Mucosa of descending colon (tissue), 3 donors: Measurements from ENCODE around the gene NPBWR2. TPM values are rescaled to one million over a fixed set of nuclear protein-coding genes. Genes with fewer than 3 reads are reported as not detected.

Experiments used
- ATAC-seq: fragments of 200-7000 bp; cut with Tn5 transposase; one replicate; pipeline ENCODE4 v1.9.1; 2020; ENCODE audit warnings: mild to moderate bottlenecking, moderate library complexity
- DNase-seq, 3 donors: peaks; one replicate each; pipeline ENCODE4 v3.0.0-alpha.2; 2020
- H3K36me3 ChIP-seq: fragments of 200-600 bp; one replicate; pipeline ENCODE4 v1.8.0; 2021; ENCODE audit warnings: low read depth, mild to moderate bottlenecking
- H3K4me1 ChIP-seq: fragments of 200-600 bp; one replicate; pipeline ENCODE4 v1.8.0; 2021; ENCODE audit warnings: low read depth, mild to moderate bottlenecking
- H3K4me3 ChIP-seq: fragments of 200-600 bp; one replicate; pipeline ENCODE4 v1.8.0; 2021; ENCODE audit warnings: mild to moderate bottlenecking
- H3K9me3 ChIP-seq: fragments of 200-600 bp; one replicate; pipeline ENCODE4 v1.8.0; 2021; ENCODE audit warnings: mild to moderate bottlenecking
- intact Hi-C, 2 donors: fragments of 100-400 bp; cut with DNase I in 1 of 2; cut with micrococcal nuclease in 1 of 2; formaldehyde crosslinking; loops; one replicate each; pipeline versions ENCODE4 v1.11.0 to v1.11.1; 2022; cut with DNase I, micrococcal nuclease
- total RNA-seq, 3 donors: library from RNA; stranded (reverse); fragmentation: NEBNext Ultra II Directional in 2 of 3; extraction: Animal tissue kit (Norgen Biotek cat#: 25700) in 2 of 3; gene quantifications; one replicate each; pipeline versions ENCODE4 v1.2.1 to v1.2.4, GENCODE V29; 2021 to 2023
- TF ChIP-seq, protein P1 (sequence below): fragments of 200-600 bp; IDR thresholded peaks from one replicate; pipeline ENCODE4 v1.8.0; 2022; ENCODE audit warnings: antibody characterized with exemption, mild to moderate bottlenecking
- donor health status: DM: no; HTN: no; CAD: no; lungs with moderate emphysema.
- donor health status: DM: no; HTN: no; CAD: no.
- donor health status: DM: no; HTN: yes; CAD: no.

NPBWR2 gene
- total RNA-seq, 3 donors from 2014 or later: not detected

DNA sequence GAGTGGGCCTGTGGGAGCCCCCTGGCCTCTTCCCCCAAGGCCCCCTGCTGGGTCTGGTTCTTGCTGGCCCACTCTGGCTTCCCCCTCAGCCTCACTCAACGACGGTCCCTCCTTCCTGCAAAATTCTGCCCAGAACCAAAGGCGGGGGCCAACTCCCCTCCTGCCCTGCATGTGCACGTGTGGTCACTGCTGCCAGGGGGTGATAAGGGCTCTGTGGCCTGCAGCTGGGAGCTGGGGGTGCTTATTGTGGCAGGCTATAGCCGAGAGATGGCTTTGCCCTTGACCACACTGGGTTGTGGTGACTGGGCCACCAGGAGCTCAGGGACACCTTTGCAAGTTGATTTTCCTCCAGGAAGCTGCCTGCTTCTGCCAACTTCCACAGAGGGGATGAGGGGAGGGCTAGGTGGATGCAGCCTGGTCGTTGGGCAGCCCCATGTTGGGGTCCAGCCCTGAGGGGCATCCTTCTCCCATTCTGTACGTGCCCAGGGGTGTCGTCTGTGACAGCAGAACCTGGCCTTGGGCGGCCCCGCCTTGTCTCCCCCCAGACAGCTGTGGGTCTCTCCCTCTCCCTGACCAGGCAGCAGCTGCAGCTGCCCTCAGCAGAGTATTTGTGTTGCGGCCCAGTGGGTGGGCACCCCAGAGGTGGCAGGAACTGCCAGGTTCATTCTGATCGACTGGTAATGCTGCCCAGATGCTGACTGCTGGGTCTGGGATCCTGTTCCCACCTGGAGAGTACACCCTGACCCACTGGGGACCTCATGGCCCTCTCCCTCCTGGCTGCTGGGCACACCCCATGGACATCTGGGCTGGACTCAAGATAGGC, 38.8 kb downstream of the NPBWR2 start:
- no peaks in the 10 kb centered on the region for H3K4me1 ChIP-seq
- intact Hi-C loops: no loop called here

DNA sequence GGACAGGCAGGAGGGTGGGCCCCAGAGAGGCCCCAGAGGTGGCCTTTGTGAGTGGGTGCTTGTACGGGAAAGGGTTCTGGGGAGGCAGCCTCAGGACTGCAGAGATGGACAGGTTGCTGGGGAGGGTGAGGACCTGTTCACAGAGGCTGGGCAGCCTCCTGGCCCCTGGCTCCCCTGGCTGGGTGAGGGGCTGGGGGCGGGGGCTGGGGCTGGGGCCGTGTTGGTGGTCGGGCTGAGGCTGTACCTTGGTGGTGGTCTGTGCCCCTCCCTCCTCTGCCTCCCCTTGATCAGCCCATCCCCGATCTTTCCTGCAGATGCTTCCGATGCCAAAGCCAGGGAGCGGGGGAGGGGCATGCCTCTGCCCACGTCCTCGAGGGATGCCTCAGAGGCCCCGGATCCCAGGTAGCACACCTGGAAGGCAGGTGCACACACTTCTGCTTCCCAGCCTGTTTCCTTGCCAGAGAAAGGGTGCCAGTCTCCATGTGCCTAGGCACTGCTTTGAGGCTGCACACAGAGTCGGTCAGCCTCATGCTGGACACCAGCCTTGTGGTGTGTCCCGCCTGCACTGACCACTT, 39.5 kb downstream of the NPBWR2 start:
- TF ChIP-seq, protein P1, sequence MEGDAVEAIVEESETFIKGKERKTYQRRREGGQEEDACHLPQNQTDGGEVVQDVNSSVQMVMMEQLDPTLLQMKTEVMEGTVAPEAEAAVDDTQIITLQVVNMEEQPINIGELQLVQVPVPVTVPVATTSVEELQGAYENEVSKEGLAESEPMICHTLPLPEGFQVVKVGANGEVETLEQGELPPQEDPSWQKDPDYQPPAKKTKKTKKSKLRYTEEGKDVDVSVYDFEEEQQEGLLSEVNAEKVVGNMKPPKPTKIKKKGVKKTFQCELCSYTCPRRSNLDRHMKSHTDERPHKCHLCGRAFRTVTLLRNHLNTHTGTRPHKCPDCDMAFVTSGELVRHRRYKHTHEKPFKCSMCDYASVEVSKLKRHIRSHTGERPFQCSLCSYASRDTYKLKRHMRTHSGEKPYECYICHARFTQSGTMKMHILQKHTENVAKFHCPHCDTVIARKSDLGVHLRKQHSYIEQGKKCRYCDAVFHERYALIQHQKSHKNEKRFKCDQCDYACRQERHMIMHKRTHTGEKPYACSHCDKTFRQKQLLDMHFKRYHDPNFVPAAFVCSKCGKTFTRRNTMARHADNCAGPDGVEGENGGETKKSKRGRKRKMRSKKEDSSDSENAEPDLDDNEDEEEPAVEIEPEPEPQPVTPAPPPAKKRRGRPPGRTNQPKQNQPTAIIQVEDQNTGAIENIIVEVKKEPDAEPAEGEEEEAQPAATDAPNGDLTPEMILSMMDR: no peak
- no peak for DNase-seq
- H3K4me1 ChIP-seq: no peaks in the 10 kb centered on the region

More for the DNA sequence above, 38.8 kb downstream of the NPBWR2 start:
- DNase-seq (no peak), ATAC-seq (no peak)
- Histone ChIP-seq H3K9me3 (no peaks in the 10 kb centered on the region), H3K4me3 (no peak overlapping the region), H3K36me3 (no peaks in the 10 kb centered on the region)
- TF ChIP-seq, protein P1: no peak

DNA sequence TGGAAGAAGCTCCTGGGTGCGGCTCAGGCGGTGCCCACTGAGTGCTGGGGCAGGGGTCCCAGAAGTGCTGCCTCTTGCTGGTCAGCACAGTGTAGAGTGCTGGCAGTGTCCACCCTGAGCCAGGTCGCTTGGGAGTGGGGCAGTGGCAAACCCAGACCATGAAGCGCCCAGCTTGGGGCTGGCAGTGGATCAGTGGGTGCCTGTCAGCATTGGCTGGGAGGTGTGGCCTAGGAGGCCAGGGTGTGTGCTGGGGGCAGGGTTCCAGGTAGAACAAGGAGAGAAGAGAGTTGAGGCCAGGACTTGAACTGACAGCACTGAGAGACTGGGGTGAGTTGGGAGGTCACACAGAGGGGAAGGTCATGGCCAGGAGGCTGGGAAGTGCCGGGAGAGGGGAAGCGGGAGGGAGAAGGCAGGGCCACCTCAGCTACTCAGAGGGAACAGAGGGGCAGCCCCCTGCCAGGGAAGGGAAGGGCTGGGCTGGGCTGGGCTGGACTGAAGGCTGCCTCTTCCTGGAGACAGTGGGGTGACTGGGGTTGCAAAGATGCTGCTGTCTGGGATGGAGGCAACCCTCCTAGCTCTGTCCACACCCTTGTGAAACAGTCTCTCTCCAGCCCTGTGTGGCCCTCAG, 40.2 kb downstream of the NPBWR2 start:
- Histone ChIP-seq H3K36me3 (no peaks in the 10 kb centered on the region), H3K4me3 (no peak overlapping the region), H3K9me3 (no peaks in the 10 kb centered on the region), H3K4me1 (peaks cover 4% of the 10 kb centered on the region)
- DNase-seq (no peak), ATAC-seq (no peak)
- TF ChIP-seq, protein P1: no peak
- intact Hi-C loops: no loop called here

More for the DNA sequence above, 39.5 kb downstream of the NPBWR2 start:
- Histone ChIP-seq H3K36me3 (no peaks in the 10 kb centered on the region), H3K4me3 (no peak overlapping the region), H3K9me3 (no peaks in the 10 kb centered on the region)
- intact Hi-C loops: no loop called here
- no peak for ATAC-seq

DNA sequence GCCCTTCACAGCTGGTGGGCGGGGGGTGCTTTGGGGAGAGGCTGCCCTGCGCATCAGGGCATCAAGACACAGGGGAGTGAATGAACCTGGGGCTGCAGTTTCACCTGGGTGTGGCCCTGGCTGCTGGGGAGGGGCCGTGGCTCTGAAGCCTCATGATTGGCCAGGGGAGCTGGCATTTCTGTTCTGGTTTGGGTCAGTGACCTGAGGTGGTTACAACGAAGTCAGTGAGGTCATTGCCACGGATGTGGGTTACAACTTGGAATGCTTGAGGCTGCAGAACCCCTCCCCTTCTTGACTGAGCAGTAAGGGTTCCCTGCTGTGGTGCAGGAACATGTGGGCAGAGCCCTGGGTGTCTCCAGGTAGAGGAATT, 41.4 kb downstream of the NPBWR2 start:
- TF ChIP-seq, protein P1: no peak
- DNase-seq (no peak), ATAC-seq (peak; percentile 13)
- Histone ChIP-seq H3K36me3 (no peaks in the 10 kb centered on the region), H3K4me1 (peaks cover 4% of the 10 kb centered on the region), H3K4me3 (no peak overlapping the region), H3K9me3 (no peaks in the 10 kb centered on the region)
- intact Hi-C loops: no loop called here

DNA sequence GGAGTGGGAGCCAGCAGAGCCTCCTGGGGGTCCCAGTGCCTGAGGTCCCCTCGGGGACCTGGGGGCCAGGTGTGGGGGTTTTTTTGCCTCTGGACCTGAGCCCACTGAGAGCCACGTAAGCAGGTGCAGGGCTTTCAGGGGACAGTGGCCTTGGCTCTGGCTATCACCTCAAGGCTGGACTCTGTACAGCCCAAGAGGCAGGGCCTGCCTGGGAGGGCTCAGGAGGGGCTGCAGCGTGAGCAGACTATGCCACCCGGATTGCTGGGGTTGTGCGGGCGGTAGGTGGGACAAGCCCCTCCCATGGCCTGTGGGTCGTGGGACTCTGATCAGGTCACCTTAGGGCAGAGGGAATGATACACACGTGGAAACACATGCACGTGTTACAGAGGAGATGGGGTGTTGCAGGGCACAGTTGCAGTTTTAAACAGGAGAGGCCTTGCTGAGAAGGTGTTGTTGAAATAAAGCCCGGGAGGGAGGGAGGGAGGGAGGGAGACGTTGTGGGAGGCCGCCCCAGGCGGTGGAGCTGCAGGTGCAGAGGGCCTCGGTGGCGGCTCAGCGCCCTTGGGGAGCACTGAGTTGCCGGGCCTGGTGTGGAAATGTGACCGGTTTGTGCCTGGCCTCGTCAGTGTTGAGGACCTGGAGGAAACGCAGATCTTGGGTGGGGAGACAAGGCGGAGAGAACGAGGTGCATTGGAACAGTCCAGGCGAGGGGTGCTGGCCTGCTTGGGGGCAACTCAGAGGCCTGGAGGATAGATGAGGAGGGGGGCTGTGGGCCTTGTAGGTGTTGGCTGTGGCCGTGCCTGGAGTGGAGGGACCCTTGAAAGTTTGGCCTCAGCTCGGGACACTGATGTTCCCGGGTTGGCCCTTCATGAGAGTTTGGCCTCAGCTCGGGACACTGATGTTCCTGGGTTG, 42.0 kb downstream of the NPBWR2 start:
- no peak overlapping the region for H3K4me3 ChIP-seq
- no peaks in the 10 kb centered on the region for H3K36me3 ChIP-seq
- ATAC-seq (no peak), DNase-seq (no peak)
- intact Hi-C loops: no loop called here
- no peaks in the 10 kb centered on the region for H3K9me3 ChIP-seq
- TF ChIP-seq, protein P1: no peak
- H3K4me1 ChIP-seq: peaks cover 4% of the 10 kb centered on the region
